HG02943 (cell line): ENCODE results near the gene GPC5.

Experiments used
- ATAC-seq: cut with Tn5 transposase; IDR thresholded peaks from one replicate; pipeline ENCODE4 v1.9.1; 2021; ENCODE audit warnings: mild to moderate bottlenecking, low read depth, moderate library complexity; ENCODE audit not compliant: unreplicated experiment

GPC5 gene

DNA sequence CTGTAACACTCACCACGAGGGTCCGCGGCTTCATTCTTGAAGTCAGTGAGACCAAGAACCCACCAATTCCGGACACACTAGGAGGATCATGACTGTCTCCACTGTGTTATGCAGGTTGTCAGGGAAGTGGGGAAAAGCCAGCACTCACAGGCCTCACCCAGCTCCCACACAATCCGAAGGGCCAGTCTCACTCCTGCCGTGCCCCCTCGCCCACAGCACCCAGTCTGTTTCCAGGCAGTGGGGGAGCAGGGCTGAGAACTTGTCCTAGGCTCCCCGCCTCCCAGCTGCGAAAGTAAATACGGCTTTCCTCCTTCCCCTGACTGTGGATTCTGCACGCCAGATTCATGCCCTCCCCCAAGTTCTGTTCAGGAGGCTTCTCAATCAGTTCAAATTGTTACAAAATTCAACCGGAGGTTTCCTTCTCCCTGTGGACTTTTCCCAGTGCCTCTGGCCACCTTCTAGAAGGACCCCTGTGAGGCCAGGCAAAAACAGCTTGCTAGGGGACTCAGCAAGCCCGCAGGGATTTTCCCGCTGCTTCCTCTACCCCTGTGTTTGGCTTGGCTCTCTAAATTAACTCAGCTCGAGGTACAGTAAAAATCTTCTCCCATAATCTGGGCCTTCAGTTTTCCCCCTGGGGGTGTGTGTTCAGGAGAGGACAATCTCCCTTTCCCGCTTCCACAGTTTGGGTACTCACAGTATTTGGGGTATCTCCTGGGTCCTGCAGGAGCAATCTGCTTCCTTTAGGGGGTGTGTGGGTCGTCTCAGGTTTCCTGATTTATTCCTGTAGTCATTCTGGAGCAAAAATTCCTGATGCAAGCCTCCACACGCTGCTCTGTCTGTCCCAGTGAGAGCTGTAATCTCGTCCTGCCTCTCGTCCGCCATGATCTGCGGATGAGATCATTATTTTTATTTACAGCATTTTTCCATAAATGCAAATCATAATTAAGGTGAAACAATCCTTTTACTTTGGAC, 899.8 kb downstream of the GPC5 start:
- no peak for ATAC-seq

DNA sequence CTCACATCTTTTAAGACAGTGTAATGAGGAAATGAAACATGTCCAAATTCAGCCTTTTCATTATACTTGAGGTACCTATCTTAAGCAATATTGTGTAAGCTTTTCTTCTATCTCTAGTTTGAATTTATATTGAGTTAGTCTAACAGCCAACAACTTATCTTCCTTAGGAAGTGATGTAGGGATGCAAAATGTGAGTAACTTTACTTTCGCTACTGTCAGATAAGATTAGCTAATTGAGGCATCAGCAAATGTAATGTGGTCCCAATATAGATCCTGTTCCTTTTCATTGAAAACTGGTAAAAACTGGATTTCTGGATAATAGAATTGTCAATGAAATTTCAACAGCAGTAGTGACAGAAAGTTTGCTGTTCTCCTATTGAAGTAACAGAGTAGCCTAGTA, 902.2 kb downstream of the GPC5 start:
- no peak for ATAC-seq

DNA sequence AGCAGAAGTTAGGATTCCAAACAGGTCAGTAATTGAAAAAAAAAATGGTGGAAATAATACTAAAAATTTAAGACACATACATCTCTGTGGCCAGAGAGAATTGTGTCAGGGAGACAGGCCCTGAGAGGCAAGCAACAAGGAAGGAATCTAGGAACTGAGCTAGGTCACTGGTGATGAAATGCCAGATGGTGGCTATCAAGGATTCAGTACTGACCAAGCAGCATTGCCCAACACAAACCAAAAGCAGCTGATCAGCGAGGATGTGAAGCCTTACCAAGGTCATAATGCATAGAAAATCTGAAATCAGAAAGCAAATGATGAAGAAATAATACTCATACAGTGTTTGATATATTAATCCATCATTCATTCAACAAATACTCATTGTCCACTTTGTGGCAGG, 905.0 kb downstream of the GPC5 start:
- no peak for ATAC-seq

DNA sequence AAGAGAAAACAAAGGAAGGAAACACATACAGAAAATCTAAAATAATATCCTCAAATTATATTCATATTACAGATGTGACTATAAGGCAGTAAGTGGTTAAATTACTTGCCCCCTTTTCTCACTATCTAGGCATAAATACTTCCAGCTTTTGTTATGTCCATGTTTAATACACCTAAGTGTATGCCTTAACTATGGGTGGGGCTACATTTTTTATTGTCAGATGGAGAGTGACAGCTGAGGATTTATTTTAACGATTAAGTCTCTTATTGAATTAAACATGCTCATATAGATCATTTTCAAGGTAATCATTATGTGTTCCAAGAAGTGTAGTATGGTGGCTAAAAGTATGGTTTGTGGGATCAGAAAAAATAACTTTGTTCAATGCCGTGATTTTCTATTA, 909.3 kb downstream of the GPC5 start:
- ATAC-seq = no peak

DNA sequence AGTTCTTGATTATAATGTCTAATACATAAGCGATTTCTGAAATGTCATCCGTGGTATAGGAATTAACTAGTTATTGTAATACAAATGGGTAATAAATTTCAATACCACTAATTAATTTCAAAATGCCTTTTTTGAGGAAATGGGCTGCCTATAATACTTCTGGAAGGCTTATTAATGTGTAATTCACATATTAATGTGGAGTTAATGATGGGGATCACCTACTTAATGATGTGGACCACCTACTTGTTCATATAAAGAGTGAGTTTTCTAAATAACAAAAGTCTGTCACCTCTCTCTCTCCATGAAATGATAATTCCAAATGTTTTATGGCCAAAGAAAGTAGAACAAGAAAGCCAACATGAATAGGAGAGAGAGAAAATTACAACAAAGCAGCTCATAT, 914.4 kb downstream of the GPC5 start:
- ATAC-seq = no peak

DNA sequence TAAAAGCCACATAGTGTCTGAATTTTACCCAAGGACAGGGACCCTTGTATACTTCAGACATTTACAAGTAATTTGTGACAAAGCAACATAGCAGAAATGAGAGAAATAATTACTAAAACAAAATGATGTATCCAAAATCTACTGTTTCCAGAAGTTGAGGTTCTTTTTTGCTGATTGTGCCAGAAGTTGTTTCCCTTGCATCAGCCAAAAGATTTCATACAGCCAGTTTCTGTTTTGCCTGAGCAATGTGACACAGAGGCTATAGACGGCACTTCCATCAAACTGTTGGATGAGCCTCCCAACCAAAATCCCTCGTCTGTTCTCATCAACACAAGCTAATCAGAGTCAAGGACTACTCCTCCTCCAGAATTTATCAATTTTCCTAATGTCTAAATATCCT, 915.0 kb downstream of the GPC5 start:
- ATAC-seq = no peak

DNA sequence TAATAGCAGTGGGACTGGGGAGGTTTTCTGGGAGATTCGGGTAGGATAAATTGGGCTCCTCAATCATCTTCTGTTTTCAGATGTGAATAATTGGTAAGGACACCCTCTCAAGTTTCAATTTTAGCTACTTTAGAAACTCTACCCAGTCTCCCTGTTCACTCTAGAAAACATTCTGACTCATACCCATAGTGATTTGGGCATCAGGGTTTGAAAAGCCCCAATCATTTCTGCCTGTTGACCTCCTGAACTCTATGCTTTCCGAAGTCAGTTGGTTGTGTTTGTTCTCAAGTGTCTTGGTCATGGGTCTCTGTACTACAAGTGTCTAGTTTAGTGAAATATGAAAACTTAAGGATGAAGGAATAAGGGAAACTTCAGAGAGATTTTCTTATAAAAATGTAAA, 916.8 kb downstream of the GPC5 start:
- no peak for ATAC-seq

DNA sequence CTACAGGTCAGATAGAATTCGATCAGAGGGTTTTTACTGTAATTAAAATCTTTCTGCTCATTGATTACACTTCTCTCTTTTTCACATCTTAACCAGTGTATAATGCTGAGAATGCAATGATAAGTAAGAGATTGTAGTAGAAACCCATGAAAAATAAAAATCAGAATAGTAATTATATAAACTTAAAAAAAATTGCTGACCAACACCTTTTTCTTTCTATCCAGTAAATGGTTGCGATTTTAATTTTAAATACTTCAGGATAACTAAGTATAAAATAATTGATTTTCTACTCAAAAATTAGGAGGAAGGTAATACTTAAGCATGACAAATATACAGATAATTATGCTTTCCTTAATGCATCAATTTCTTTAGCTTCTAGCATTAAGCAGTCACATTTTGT, 917.6 kb downstream of the GPC5 start:
- ATAC-seq = no peak

DNA sequence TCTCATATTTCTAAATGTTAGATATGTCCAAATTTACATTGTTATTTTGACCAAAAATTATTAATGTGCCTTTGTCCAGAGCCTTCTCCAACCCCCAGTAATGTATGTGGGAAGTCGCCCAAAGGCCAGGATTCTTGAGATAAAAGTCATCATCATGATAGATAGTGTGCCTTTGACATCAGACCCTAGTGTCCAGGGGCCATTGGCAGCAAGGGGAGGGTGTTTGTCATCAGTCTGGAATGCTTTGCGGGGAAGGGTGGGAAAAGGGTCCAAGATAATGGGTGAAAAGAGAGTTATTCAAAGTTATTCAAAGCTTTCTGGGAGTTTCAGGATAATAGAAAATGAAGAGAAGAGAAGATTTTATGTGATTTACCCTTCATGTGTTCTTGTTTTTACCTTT, 918.6 kb downstream of the GPC5 start:
- no peak for ATAC-seq

DNA sequence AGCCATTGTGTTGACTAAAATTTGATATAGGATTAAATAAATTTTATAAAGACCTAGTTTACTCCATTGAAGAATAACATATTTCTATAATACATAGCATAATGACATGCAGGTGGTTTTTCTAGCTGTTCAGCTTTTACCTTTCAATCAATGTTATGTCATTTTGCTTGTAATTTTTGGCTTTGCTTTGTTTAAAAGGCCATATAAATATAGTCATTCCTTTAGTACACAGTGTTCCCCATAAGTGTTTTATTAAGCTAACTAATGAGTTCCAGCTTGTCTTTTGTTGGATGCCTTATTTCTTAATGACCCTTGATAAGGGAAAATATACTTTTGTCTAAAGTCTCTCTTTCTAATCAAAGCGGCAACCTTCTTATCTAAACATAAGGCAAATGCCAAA, 921.9 kb downstream of the GPC5 start:
- no peak for ATAC-seq

DNA sequence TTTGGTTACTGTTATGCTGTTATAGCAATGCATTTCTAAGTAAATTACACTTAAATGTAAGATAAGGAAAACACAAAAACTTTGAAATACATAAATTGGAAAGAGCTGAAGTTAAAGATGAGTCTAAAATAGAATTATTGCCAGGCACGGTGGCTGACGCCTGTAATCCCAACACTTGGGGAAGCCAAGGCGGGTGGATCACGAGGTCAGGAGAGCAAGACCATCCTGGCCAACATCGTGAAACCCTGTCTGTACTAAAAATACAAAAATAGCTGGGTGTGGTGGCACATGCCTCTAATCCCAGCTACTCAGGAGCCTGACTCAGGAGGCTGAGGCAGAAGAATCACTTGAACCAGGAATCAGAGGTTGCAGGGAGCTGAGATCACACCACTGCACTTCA, 922.8 kb downstream of the GPC5 start:
- no peak for ATAC-seq

DNA sequence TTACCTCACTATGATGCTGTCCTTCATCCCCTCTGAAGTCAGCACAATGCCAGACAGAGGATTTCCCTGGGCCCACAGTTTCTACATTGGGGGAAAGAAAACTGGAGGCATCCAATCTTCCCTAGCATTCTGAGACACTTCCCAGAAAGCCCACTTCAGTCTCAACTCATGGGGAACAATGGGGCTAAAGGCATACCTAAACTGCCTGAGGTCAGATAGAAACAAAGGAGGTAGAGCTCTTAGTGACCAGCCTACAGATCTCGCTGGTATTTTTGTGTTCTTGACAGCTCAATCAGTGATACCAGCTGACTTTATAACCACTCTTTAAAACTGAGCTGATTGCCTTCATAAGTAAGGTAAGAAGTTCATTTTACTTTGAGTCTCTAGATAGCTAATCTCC, 947.2 kb downstream of the GPC5 start:
- no peak for ATAC-seq

DNA sequence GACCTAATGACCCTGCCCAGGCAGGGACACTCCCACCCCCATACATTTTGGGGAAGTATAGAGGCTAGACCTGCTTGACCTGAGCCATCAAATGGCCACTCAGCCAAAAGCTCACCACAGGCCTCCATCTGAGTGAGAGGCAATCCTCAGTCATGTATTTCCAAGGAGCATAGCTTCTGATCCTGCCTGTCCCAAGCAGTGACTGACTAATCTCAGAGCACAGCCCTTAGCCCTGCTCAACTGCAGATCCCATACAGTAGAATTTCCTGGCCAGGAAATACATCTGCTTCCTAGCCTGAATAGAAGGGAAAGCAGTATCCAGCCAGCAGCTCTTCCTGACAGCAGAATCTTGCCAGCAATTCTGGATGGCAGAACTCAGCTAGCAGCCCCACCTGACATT, 947.6 kb downstream of the GPC5 start:
- no peak for ATAC-seq

DNA sequence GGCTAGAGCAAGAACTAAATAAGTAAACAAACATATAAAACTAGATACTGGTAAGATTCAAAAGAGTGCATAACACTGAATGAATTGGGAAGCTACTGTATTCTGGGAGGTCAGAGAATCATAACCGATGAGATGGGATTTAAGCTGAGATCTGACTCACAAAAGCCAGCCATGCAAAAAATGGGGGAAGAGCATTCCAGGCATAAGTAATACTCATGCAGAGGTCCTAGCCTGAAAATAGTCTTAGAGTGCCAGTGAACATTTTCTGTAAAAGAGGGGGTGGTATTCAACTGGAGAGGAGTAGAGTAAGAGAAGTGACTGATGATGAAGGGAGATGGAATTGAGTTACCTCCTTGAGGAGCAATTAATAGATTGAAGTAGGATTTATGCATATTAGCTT, 956.2 kb downstream of the GPC5 start:
- no peak for ATAC-seq

DNA sequence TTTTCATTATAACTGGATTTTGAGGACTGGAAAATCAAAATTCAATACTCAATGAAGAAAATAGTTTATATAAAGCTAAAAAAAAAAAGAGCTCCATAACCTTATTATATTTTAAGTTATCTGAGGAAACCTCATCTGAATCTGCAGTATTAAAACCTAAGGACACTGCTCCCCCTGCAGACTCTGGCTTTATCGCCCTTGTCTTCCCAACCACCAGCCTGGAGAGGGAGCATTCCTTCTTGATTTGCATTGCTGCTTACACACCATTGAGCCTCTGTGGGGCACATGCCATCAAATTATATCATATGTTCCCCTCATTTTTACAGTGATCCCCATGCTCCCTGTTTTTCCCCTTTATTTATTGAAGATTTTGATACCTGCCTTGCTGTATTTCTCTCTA, 956.8 kb downstream of the GPC5 start:
- ATAC-seq = no peak

DNA sequence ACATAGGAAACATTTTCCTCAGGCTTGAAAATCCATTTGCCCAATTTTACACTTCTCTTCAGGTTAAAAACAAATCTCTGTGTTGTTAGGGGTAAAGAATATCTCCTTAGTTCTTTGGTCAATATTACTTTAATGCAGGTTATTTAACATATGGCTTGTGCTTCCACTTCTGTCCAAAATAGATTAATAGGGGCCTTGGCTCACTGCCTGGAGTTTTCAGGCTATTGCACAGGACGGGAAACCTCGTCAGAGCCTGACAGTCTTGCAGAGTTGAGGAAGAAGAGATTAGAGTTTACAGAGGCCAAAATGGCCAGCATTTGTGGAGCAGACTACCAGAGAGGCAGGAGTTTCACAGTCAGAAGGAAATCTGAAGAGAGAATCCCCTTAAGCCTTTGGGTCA, 964.3 kb downstream of the GPC5 start:
- ATAC-seq = no peak

DNA sequence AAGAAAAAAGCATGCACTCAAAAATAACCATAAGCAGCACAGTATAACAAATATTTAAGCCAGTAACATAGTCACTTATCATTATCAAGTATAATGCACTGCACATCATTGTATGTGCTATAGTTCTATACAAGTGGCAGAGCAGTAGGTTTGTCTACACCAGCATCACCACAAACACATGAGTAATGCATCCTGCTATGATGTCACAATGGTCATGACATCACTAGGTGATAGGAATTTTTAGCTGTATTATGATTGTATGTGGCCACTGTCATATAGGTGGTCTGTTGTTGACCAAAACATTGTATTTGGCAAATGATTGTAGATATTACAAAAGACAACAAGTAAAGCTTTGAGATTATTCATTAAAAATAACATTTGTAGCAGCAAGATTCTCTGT, 967.5 kb downstream of the GPC5 start:
- no peak for ATAC-seq

DNA sequence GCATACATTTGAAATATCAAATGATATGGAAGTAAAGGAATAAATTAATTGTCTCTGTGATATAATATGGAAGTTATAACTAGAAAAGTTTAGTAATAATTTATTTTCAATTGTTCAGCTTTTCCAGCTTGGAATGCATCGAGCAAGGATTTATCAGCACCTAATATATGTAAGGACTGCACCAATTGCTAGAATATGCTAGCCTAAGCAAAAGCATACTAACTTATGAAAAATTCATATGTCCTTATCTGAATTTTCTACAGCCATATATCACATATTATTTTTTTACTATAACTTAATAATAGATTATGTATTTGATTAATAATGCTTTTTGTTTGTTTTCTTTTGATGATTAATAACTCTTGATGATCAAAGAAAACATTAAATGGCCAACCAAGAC, 979.0 kb downstream of the GPC5 start:
- no peak for ATAC-seq

DNA sequence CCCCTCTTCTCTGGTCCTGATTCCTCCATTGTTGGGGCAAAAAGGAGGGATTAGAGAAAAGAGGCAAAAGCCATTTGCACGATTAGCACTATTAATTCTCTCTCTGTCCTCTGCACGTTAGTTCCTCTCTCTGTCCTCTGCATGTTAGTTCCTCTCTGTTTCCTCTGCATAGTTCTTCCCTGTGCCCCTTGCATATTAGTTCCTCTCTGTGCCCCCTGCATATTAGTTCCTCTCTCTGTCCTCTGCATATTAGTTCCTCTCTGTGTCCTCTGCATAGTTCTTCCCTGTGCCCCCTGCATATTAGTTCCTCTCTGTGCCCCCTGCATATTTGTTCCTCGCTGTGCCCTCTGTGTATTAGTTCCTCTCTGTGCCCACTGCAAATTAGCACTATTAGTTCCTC, 981.0 kb downstream of the GPC5 start:
- ATAC-seq = no peak

DNA sequence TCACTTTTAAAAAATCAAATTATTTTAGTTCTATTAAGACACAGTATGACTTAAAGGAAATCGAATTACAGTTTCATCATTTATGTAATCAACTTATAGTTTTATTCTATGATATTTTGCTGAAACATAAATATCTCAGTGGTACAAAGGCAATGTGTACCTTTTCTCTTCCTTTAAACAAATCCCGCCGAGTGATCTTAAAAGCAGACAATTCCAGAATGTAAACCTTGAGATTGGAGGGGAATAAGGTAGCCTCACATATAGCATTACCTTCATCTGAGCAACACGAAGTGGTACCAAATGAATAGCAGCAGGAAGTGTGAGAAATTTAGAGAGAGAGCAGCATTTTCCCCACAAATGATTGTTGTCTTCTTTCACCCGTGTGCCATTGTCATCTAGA, 986.0 kb downstream of the GPC5 start:
- ATAC-seq = no peak

DNA sequence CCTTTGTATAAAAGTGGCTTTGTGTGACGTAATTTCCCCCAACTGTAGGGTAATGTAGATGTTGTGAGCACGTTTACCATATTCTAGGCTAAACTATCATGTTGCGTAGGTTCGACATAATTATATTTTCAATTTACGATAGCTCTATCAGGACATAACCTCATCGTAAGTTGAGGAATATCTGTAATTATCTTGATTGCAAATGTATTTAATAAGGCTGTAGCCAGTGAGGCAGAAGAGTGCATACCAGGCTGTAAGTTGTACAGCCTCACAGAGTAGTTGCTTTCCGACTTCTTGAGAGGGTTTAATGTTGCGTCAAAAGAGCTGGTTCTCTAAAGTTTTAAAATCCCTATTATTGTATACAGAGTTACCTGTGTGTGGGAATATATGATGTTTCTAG, 988.8 kb downstream of the GPC5 start:
- no peak for ATAC-seq

DNA sequence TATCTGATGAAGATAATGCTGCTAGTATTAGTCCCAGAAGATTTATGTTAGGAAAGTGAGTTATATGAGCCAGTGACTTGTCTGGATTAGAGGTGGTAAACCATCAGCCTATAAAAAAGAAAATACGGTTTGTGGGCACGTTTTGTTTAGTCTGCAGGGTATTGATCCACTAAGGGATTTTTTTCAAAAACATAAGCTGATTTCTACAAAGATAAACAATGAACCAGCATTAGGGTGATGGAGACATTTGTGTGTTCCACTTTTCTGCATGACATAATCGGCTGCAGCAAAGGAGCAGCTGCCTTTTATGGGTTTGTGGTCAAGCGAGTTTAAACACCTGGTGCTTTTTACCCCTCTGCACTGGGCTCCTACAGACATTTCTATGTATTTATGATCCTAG, 991.8 kb downstream of the GPC5 start:
- no peak for ATAC-seq

DNA sequence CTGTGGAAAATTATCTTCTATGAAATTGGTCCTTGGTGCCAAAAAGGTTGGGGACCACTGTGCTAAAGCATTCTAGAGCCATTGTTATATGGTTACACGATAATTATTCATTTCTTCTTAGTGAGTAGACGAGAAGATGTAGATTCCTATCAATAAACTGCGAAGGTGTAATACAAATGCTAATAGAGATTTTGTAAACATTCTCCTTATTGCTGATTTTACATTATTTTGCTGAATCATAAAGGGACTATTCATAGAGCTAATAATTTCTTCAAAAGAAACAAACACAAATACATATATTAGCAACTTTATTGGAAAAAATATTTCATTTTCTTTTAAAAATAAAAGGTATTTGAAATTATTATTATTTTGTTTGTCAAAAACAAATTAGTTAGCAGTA, 1005.2 kb downstream of the GPC5 start:
- ATAC-seq = no peak
